BE2C (cell line): ENCODE results near the gene VIT.
A peak's percentile ranks its signal among the peaks of the same experiment; 100 is the strongest.

Experiments
- DNase-seq: peaks from one replicate; pipeline ENCODE4 v3.0.0-alpha.2; 2020
- H3K27me3 ChIP-seq: fragments of 250-450 bp; sonication (Bioruptor Pico); 2 replicates; pipeline ENCODE4 v1.5.1; 2020; ENCODE audit warnings: mild to moderate bottlenecking
- H3K36me3 ChIP-seq: fragments of 250-450 bp; sonication (Bioruptor Pico); 2 replicates; pipeline ENCODE4 v1.5.1; 2020; ENCODE audit warnings: mild to moderate bottlenecking
- H3K4me1 ChIP-seq: fragments of 250-450 bp; sonication (Bioruptor Pico); 2 replicates; pipeline ENCODE4 v1.5.1; 2020
- H3K4me3 ChIP-seq: 2 replicates; pipeline ENCODE4 v1.5.1; 2011; ENCODE audit warnings: low read depth, low read length
- H3K9me3 ChIP-seq: fragments of 250-450 bp; sonication (Bioruptor Pico); 2 replicates; pipeline ENCODE4 v1.5.1; 2020
- TF ChIP-seq, protein P1 (sequence below): IDR thresholded peaks from 2 replicates; pipeline ENCODE4 v1.5.1; 2012; ENCODE audit warnings: mild to moderate bottlenecking, low read depth, low read length

VIT gene

DNA sequence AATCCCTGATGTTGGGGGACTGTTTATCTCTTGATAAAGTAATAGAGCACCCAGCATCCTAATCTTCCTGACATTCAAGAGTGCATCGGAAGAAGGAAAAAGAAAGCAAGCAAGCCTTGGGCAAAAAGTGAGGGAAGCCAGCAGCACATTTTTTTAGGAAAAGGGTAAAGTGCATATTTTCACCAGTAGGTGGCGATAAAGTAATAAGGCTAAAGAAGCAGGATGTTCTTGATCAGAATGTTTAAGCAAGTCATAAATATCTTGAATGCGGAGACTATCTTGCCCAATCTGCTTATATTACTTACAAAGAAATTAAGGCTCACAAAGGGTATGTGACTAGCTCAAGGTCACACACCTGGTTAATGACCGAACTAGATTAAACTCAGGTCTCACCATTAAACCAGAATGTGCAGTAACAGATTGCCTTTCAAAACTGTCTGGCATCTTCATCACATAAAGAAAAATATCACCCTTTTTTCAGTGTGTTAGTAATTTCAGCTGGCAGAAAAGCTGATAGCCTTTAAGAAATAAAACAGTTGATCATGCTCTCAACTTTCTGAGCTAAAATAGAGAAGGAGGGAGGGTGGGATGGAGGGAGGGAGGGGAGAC lies 83.8 kb downstream of the VIT start:
- DNase-seq = no peak
- TF ChIP-seq, protein P1, sequence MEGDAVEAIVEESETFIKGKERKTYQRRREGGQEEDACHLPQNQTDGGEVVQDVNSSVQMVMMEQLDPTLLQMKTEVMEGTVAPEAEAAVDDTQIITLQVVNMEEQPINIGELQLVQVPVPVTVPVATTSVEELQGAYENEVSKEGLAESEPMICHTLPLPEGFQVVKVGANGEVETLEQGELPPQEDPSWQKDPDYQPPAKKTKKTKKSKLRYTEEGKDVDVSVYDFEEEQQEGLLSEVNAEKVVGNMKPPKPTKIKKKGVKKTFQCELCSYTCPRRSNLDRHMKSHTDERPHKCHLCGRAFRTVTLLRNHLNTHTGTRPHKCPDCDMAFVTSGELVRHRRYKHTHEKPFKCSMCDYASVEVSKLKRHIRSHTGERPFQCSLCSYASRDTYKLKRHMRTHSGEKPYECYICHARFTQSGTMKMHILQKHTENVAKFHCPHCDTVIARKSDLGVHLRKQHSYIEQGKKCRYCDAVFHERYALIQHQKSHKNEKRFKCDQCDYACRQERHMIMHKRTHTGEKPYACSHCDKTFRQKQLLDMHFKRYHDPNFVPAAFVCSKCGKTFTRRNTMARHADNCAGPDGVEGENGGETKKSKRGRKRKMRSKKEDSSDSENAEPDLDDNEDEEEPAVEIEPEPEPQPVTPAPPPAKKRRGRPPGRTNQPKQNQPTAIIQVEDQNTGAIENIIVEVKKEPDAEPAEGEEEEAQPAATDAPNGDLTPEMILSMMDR = peak; percentile 81
- no peaks in the 10 kb centered on the region; the same call in none of the 2 replicates for H3K27me3 ChIP-seq
- H3K4me1 ChIP-seq = no peaks in the 10 kb centered on the region
- H3K4me3 ChIP-seq = no peak overlapping the region
- no peaks in the 10 kb centered on the region for H3K36me3 ChIP-seq
- no peaks in the 10 kb centered on the region for H3K9me3 ChIP-seq

- no peak for DNase-seq
- Histone ChIP-seq H3K4me1 (no peaks in the 10 kb centered on the region), H3K36me3 (no peaks in the 10 kb centered on the region), H3K27me3 (no peaks in the 10 kb centered on the region; the same call in none of the 2 replicates), H3K9me3 (no peaks in the 10 kb centered on the region), H3K4me3 (no peak overlapping the region)
- TF ChIP-seq, protein P1 = no peak
Observed at GRCh38 chr2:36781907-36782720, 85.6 kb downstream of the VIT start.

GRCh38 chr2:36783246-36783645 lies 86.7 kb downstream of the VIT start:
- Histone ChIP-seq H3K9me3 (no peaks in the 10 kb centered on the region), H3K4me3 (no peak overlapping the region), H3K36me3 (no peaks in the 10 kb centered on the region), H3K27me3 (no peaks in the 10 kb centered on the region; the same call in none of the 2 replicates), H3K4me1 (no peaks in the 10 kb centered on the region)
- TF ChIP-seq, protein P1 = no peak
- DNase-seq = no peak

GRCh38 chr2:36785179-36785795 lies 88.8 kb downstream of the VIT start:
- H3K4me1 ChIP-seq = no peaks in the 10 kb centered on the region
- peak; percentile 39 for DNase-seq
- H3K9me3 ChIP-seq = no peaks in the 10 kb centered on the region
- TF ChIP-seq, protein P1 = peak; percentile 98
- H3K36me3 ChIP-seq = no peaks in the 10 kb centered on the region
- H3K4me3 ChIP-seq = no peak overlapping the region
- peaks cover 5% of the 10 kb centered on the region for H3K27me3 ChIP-seq

- peaks cover 5% of the 10 kb centered on the region for H3K27me3 ChIP-seq
- TF ChIP-seq, protein P1 = no peak
Observed at GRCh38 chr2:36789181-36789804, 92.8 kb downstream of the VIT start.

More at GRCh38 chr2:36789181-36789804, 92.8 kb downstream of the VIT start:
- DNase-seq = no peak
- H3K9me3 ChIP-seq = no peaks in the 10 kb centered on the region
- no peaks in the 10 kb centered on the region for H3K36me3 ChIP-seq
- no peak overlapping the region for H3K4me3 ChIP-seq
- H3K4me1 ChIP-seq = no peaks in the 10 kb centered on the region
